ENCODE data around the gene ACSS3.

GRCh38 chr12:81170072-81170471 lies 92.2 kb downstream of the ACSS3 start:
- no peak for TF ChIP-seq TAF1 (IDR thresholded peaks at IDR 0.05; ENCODE audit: borderline replicate concordance, insufficient read depth, low read length)
- TF ChIP-seq POLR2AphosphoS5 (IDR thresholded peaks at IDR 0.05; ENCODE audit: low read depth, low read length): no peak
- TF ChIP-seq REST (IDR thresholded peaks at IDR 0.05; ENCODE audit: insufficient read depth in 1 of 2, low read depth in 2 of 2, low read length in 2 of 2): no peak
- TF ChIP-seq SIN3A (IDR thresholded peaks at IDR 0.05; ENCODE audit: borderline replicate concordance, insufficient read depth, low read length): no peak
- TF ChIP-seq FOXP2 (optimal IDR thresholded peaks at IDR 0.05; ENCODE audit: borderline replicate concordance, extremely low read depth, extremely low read length, insufficient read depth): no peak

All from PFSK-1 (cell line).